Cardiac septum (tissue), 1 donor: ENCODE data around the gene ZDHHC1. TPM values are rescaled to one million over a fixed set of nuclear protein-coding genes. Genes with fewer than 3 reads are reported as not detected.

Source experiments
- DNase-seq: peaks from one replicate; pipeline ENCODE4 v3.0.0-alpha.2; 2020; ENCODE audit warnings: low spot score
- intact Hi-C: fragments of 100-400 bp; cut with DNase I; formaldehyde crosslinking; loops from one replicate; pipeline ENCODE4 v1.14.0; 2022
- total RNA-seq: library from RNA; stranded (reverse); fragmentation: NEBNext Ultra II Directional; extraction: Animal tissue kit (Norgen Biotek cat#: 25700); gene quantifications from one replicate; pipeline ENCODE4 v1.2.1, GENCODE V29; 2021
- donor health status: DM: no; HTN: no; CAD: no.

ZDHHC1 gene
- total RNA-seq, 1 donor from 2014 or later = 4.6 TPM

DNA sequence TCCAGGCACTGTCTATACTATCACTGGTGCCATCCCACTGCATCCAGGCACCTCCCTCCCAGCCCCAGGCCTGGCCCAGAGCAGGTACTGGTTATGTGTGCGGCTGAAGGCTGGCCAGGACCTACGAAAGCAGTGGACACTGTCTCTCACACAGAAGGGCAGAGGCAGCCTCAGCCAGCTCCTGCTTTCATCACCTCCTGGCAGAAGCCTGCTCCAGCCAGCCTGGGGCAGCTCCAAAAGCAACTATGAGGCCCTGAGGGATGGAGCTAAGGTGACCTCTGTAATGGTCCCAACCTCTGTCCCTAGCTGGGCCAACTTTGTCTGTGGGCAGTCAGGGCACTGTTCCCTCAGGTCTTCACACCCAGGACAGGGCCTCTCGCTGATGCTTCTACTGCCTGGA lies 33.5 kb upstream of the ZDHHC1 start:
- DNase-seq = no peak

DNA sequence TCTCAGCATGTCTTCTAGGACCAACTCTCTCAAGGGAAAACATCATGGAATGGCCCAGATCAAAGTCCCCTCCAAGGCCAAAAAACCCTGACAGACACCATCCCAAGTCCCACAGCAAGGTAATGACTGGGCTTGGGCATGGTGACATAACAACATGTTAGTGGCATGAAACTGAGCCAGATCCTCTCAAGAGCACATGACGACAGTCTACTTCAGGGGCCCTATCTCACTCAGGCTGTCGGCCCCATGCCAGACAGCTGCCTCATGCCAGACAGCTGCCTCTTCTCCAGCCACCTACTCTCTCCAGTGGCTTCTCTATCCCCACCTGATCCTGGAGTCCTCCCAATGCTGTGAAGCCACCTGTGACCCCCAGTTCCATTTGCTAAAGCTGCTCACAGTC lies 33.1 kb upstream of the ZDHHC1 start:
- no peak for DNase-seq
- intact Hi-C loops = no loop called here

More for the DNA sequence above, 33.5 kb upstream of the ZDHHC1 start:
- intact Hi-C loops = no loop called here

DNA sequence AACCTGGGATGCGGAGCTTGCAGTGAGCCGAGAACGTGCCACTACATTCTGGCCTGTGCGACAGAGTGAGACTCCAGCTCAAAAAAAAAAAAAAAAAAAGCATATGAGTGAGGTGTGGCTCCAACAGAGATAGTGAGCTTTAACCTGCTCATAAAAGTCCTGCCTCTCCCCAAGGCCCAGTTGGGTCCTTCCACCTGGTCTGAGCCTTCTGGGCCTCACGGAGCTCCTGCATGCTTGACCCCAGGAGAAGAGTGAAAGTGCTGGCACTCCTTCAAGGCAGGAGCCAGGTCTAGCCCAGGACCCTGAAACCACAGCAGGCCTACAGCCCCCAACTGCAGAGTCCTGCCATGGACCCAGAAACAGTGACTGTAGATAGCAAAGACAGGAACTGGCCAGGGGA lies 32.3 kb upstream of the ZDHHC1 start:
- DNase-seq = no peak
- intact Hi-C loops = no loop called here

DNA sequence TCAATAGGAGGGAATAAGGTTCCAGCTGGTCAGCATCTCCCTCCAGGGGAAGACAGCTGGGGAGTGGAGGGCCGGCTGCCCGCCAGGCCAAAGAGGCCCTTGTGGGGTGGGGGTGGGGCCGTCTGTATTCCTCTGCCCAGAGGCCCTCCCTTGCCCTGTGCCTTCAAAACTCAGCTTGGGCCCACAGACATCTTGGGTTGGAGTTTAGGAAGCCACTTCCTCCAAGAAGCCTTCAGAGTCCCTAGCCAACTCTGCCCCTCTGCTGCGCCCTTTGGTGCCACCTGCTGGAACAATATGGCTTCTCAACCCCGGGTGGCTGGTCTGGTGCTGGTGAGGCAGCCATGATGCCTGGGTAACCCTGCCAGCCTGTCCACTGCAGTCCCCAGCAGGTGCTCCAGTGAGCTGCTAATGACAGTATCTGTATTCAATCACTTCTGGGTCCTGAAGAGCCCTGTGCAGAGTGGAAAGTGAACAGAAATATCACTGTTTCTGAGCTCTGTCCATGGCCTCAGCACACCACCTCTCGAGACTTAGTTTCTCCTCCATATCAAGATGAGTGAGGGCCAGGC lies 31.3 kb upstream of the ZDHHC1 start:
- intact Hi-C loops = no loop called here
- DNase-seq = no peak

DNA sequence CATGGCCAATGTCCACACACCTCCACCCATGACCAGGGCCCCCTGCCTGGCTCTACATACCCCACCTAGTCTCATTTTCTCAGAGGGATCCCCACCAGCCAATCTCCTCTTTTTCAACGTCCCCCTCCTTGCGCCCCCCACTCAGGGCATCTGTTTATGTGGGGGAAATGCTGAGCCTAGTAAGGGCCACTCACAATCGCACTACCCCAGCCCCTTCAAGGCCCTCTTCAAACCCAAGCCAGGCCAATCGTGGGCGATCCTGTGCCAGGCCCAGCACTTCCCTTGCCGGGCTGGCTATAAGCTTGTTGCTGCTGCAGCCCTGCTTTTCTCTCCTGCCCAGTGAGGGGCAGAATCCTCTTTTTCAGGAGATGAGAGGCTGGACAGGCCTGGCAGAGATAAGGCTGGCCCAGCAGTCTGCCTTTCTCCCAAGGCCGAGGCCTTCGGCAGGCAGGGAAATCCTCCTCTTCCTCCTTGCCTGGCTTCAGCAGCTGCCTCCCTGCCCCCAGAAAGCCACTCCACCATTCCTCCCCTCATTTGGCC lies 30.8 kb upstream of the ZDHHC1 start:
- no peak for DNase-seq
- intact Hi-C loops = no loop called here

DNA sequence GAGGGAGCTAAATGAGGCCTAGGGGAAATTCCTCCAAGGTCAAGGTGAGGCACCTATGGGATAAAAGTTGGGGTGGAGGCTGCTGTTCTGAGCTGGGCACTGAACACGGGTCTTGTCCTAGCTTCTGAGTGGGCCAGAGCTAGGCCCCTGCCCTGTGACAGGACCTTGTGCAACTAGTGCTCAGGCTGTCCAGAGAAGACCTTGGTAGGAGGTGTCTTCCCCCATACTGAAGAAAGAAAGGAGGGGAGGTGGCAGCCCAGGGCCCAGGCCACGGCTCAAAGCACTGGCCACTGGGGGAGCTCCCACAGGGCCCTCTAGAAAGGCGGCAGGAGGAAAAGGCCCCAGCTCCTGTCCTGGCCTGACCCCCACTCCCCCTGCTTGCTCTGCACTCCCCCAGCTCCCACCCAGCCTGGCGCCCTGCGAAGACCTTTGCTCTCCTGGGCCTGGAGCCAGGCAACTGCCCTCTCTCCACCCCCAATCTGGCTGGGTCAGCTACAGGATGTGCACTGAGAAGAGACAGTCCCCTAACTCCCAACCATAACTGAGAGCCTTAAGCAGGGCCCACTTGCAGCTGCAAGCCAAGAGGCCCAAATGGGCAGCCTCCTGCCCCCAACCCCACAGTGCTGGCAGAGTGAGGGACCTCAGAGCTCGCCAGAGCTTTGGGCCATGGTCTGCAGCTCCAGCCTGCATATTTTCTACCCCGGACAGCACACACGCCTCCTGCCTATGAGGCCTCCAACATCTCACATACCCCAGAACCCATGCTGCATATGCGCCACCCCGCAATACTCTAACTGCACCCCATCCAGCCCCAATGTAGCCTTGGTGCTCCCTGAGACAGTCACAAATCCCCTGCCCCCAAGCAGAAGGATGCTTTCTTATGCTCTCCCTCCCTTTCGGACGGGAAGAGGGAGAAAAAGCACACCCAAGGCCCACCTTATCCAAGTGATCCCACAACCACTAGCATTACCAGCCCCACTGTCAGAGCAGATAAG lies 29.9 kb upstream of the ZDHHC1 start:
- no peak for DNase-seq
- intact Hi-C loops = no loop called here

DNA sequence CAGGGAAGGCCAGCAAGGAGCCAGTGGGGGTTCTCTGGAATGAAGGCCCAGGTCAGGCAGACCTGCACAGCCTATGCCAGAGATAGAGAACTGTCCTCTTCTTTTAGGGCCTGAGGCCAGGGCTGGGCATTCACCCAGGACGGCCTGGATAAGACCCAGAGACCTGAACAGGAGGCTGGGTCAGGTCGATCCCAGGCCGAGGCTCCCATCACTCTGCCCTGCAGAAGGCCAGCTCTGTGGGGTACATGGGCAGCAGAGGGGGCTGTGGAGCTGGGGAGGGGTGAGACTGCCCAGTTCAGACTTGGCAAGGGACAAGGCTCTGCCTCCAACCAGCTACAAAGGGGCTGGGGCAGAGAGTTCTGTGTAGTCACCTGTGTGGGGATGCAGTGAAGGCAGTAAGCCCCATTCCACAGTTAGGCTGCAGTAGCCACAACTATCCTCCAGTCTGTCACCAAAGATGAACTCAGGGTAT lies 29.2 kb upstream of the ZDHHC1 start:
- intact Hi-C loops = no loop called here
- no peak for DNase-seq

DNA sequence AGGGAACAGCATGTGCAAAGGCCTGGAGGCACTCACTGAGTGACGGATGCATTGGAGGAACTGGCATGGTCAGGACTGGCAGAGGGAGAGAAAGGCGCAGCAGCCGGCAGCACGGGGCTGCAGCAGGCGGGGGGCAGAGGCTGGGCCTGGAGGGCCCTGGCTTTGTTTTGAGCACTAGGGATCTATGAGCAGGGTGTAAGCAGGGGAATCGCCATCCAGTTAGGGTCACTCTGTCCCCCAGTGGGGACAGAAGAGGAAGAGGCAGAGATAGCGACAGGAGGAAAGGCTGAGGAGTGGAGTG lies 28.8 kb upstream of the ZDHHC1 start:
- intact Hi-C loops = no loop called here

DNA sequence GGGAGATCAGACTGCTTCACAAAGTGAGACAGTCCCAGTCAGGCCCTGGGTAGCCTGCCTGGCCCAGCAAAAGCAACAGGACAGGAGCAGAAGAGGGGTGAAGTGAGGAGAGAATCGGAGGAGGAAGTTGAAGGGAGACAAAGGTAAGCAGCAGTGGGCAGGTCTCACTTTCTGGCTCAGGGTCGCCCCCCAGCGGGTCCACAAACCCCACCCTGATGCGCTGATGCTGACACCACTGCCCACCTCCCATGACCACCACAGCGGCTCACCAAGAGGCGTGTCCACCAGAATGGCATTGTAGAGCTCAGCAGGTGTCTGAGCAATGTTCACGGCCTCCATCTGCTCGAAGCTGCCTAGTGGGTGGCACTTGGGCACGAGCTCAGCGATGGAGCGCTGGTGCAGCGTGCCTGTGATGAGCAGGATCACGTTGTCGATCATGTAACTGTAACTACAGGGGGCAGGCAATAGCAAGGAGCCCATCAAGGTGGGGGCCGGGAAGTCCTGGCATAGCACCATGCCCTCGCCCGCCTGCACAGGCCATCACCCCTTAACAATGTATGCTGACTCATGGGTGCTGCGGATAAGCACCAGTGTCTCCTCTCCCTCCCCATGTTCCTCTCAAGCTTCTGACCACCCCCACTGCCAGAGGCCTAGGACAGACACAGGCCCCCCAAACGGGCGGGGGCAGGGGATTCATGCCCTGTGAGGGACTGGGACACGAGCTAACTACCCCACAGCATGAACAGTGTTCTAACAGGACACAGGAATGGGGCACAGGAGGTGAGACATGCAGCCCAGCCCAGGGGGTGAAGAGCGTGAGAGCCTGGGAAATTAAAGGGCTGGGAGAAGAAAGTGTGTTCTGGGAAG lies 28.2 kb upstream of the ZDHHC1 start:
- intact Hi-C loops = no loop called here

More for the DNA sequence above, 28.8 kb upstream of the ZDHHC1 start:
- no peak for DNase-seq

DNA sequence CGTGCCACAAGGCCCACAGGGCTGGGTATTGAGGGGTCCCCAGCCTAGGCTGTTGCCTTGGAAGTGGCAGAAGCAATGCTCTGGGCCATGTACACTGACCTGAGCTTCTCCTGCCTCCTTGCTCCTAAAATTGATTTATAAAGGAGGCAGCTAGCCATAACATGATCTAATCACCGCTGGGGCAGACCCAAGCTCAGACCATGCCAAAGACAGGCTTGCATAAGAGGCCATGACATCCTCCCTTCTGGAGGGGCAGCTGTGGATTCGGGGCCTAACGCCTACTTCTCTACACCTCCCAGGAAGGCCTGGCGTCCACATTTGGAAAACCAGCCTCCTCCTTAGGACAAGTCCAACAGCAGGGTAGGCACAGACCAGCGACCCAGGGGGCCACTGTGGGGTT lies 27.0 kb upstream of the ZDHHC1 start:
- intact Hi-C loops = no loop called here
- no peak for DNase-seq

More for the DNA sequence above, 28.2 kb upstream of the ZDHHC1 start:
- DNase-seq = no peak

DNA sequence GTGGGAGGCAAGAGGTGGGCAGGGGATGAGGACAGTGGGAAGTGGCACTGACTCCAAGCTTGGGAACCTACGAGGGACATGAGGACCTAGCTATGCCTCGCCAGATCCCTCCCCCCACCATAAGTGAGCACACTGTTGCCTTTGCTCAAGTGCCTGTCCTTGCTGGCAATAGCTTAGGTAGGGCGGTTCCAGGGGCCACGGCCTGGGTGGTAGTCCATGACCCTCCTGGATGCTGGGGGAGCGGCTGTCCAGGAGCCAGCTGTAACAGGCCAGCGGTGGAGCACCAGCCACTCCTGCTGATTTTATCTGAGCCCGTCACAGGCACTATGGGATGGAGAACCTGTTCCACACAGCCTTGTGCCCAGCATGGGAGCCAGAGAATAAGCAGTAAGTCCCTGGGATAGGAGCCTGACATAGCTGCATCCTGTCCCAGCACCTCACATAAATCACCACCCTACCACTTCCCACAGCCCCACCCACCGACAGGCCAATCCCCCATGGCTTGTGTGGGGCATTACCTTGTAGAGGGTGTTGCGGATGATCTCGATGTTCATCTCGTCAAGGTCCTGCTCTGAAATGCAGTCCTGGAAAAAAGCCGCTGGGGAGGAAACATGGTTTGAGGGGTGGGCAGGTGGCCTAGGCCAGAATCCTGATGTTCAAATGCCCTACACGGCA lies 26.4 kb upstream of the ZDHHC1 start:
- intact Hi-C loops = no loop called here
- no peak for DNase-seq

DNA sequence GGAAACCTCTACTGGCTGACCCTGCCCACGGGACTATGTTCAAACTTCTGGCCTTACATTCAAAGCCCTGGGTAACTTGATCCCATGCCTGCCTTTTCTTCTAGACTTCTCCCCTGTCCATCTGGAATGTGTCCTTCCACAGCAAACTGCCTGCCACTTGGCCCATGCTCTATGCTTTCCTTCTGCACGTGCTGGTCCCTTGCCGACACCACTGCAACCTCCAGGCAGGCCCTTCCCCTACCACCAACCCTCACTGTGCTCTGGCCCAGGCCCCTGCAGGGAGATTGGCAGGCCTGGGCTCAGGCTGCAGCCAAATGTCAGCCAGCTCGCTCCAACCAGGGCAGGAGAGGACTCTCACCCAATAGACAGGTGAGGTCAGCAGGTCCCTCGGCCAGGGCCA lies 25.6 kb upstream of the ZDHHC1 start:
- intact Hi-C loops = no loop called here
- no peak for DNase-seq

DNA sequence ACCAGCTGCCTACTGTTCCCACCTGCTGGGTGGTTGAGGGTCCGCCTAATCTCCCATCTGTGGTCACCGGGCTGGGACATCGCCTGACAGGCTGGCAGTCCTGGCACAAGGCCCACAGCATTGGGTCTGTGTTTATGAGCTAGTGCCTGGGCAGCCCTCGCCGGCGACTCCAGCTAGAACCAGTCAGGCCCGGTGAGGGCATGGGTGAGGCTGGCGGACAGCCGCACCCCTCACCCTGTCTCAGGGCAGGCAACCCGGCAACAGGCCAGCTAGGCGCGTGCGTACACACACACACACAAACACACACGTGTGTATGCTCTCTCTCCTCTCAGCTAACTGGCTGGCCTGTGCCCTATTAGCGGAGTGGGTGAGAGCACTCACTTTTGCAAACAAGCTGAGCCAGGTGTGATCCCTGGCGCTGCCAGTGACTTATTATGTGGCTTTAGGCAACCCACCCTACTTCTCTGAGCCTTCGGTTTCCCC lies 25.0 kb upstream of the ZDHHC1 start:
- DNase-seq = no peak
- intact Hi-C loops = no loop called here

DNA sequence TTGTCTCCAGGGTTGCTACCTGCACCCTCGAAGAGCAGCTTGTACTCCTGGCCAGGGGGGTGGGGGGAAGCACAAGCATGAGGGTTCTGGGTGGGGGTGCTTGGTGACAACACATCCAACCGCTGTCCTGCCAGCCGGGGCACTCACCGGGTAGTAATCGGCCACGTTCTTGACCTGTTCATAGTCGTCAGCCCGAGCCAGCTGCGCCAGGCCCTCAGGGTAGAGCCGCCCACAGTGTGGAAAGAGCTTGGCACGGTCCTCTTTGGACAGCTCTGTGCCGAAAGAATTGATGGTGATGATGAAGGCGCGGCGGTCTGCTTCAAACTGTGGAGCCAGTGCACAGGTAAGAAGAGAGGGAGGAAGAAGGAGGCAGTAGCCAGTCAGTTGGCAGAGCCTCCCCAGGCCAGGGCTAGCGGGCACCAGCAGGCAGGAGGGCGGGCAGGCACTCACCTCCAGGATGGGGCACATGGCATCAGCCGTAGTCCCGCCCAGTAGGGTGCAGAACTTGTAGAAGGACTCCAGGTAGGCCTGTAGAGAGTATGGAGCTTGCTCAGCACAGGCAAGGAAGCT lies 22.6 kb upstream of the ZDHHC1 start:
- intact Hi-C loops = no loop called here
- DNase-seq = no peak

DNA sequence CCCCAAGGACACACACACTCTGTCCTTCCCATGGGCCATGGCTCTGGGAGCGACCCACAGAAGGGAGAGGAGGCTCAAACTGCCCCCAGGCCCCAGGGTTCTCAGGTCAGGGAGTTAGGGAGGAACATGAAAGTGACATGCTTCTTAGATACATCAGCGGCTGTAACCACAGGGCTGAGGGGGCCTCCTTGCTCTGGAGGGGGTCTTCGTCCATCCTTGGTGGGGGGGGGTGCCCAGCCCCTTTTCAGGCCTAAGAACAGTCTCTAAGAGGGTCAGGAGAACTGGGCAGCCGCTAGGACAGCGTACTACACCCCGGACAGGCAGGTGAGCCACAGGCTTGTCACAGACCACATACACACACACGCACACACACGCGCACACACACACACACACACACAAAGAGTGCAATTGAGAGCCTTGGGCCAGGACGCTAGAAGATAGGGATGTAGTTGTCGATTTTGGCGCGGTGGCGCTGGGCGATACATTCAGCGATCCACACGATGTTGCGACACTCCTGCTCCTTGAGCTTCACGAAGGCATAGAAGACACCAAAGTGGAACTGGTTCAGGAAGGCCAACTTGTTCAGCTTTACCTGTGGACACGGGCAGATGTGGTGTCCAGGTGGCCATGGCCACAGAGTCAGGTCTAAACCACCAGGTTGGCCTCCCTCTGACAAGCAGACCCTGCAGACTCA lies 22.0 kb upstream of the ZDHHC1 start:
- DNase-seq = no peak
- intact Hi-C loops = no loop called here

DNA sequence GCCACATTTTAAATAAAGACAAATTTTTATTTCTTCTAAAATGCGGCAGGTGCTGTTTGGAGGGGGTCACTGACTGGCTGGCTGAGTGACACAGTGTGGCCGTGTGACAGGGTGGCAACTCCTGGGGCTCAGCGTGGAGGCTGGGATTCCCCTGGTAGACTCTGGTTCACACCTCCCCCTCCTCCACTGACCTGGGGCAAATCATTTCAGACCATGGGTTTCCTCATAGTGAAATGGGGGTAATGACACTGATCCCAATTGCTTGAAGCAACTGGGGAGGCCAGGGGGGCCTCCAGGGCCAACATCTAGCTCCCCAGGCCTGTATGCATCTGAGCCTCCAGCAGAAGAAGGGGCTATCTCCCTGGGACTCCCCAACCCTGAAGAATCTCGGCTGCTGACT lies 21.2 kb upstream of the ZDHHC1 start:
- intact Hi-C loops = no loop called here
- DNase-seq = no peak

DNA sequence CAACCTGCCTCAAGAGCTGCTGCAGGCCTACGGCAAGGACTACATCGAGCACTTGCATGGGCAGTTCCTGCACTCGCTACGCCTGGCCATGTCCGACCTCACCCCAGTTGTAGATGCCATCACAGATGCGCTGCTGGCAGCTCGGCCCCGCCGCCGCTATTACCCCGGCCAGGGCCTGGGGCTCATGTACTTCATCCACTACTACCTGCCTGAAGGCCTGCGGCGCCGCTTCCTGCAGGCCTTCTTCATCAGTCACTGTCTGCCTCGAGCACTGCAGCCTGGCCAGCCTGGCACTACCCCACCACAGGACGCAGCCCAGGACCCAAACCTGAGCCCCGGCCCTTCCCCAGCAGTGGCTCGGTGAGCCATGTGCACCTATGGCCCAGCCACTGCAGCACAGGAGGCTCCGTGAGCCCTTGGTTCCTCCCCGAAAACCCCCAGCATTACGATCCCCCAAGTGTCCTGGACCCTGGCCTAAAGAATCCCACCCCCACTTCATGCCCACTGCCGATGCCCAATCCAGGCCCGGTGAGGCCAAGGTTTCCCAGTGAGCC lies 20.4 kb upstream of the ZDHHC1 start:
- intact Hi-C loops = no loop called here
- DNase-seq = no peak

DNA sequence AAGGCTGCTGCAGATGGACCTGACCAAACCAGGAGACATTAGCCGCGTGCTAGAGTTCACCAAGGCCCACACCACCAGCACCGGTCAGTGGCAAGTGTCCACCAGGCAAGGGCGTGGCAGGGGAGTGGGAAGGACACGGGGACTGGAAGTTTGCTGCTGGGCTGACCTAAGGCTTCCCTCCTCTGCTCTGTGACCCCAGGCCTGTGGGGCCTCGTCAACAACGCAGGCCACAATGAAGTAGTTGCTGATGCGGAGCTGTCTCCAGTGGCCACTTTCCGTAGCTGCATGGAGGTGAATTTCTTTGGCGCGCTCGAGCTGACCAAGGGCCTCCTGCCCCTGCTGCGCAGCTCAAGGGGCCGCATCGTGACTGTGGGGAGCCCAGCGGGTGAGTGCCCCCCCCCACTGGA lies 19.5 kb upstream of the ZDHHC1 start:
- intact Hi-C loops = no loop called here
- DNase-seq = no peak
